Measurements from ENCODE around the gene DNAJC15.

Gene DNAJC15

GRCh38 chr13:43023289-43023963 lies at the start of gene DNAJC15:
Gene DNAJC15 (plus strand): TSS chr13:43023586. CDS start chr13:43023627, 41 bp downstream.
- H3K27ac ChIP-seq (ENCODE audit: low read length) = no peak within 1 kb of the TSS
- H3K4me1 ChIP-seq (ENCODE audit: control insufficient read depth, low read depth, low read length) = no peaks in the 10 kb centered on the region
- no peaks in the 10 kb centered on the region for H3K27me3 ChIP-seq (ENCODE audit: control insufficient read depth, insufficient read depth, low read length)
- H3K9ac ChIP-seq (ENCODE audit: low read length) = no peak within 1 kb of the TSS
- H3K9me3 ChIP-seq (ENCODE audit: control insufficient read depth, low read depth, low read length) = no peaks in the 10 kb centered on the region
- H3K4me3 ChIP-seq (ENCODE audit: low read length) = no peak within 1 kb of the TSS
- no peaks in the 10 kb centered on the region for H3K36me3 ChIP-seq (ENCODE audit: control insufficient read depth, low read depth, low read length)

- Histone ChIP-seq H3K9ac (ENCODE audit: low read length) (no peak overlapping the region), H3K4me1 (ENCODE audit: control insufficient read depth, low read depth, low read length) (peaks cover 3% of the 10 kb centered on the region), H3K27ac (ENCODE audit: low read length) (no peak overlapping the region), H3K4me3 (ENCODE audit: low read length) (no peak overlapping the region), H3K9me3 (ENCODE audit: control insufficient read depth, low read depth, low read length) (no peaks in the 10 kb centered on the region), H3K36me3 (ENCODE audit: control insufficient read depth, low read depth, low read length) (no peaks in the 10 kb centered on the region), H3K27me3 (ENCODE audit: control insufficient read depth, insufficient read depth, low read length) (no peaks in the 10 kb centered on the region)
Measured at GRCh38 chr13:42976066-42976465, 47.3 kb upstream of the DNAJC15 start.

- Histone ChIP-seq H3K27ac (ENCODE audit: low read length) (no peak overlapping the region), H3K27me3 (ENCODE audit: control insufficient read depth, insufficient read depth, low read length) (no peaks in the 10 kb centered on the region), H3K4me1 (ENCODE audit: control insufficient read depth, low read depth, low read length) (peaks cover 6% of the 10 kb centered on the region), H3K4me3 (ENCODE audit: low read length) (no peak overlapping the region), H3K36me3 (ENCODE audit: control insufficient read depth, low read depth, low read length) (no peaks in the 10 kb centered on the region), H3K9me3 (ENCODE audit: control insufficient read depth, low read depth, low read length) (no peaks in the 10 kb centered on the region), H3K9ac (ENCODE audit: low read length) (no peak overlapping the region)
Measured at GRCh38 chr13:42977219-42977659, 46.1 kb upstream of the DNAJC15 start.

GRCh38 chr13:42981317-42981716 lies 42.1 kb upstream of the DNAJC15 start:
- Histone ChIP-seq H3K4me1 (ENCODE audit: control insufficient read depth, low read depth, low read length) (peaks cover 12% of the 10 kb centered on the region), H3K9ac (ENCODE audit: low read length) (no peak overlapping the region), H3K27me3 (ENCODE audit: control insufficient read depth, insufficient read depth, low read length) (no peaks in the 10 kb centered on the region), H3K27ac (ENCODE audit: low read length) (no peak overlapping the region), H3K36me3 (ENCODE audit: control insufficient read depth, low read depth, low read length) (no peaks in the 10 kb centered on the region), H3K9me3 (ENCODE audit: control insufficient read depth, low read depth, low read length) (no peaks in the 10 kb centered on the region), H3K4me3 (ENCODE audit: low read length) (no peak overlapping the region)

- H3K4me3 ChIP-seq (ENCODE audit: low read length) = no peak overlapping the region
- no peaks in the 10 kb centered on the region for H3K9me3 ChIP-seq (ENCODE audit: control insufficient read depth, low read depth, low read length)
- no peaks in the 10 kb centered on the region for H3K27me3 ChIP-seq (ENCODE audit: control insufficient read depth, insufficient read depth, low read length)
- H3K27ac ChIP-seq (ENCODE audit: low read length) = no peak overlapping the region
- H3K9ac ChIP-seq (ENCODE audit: low read length) = no peak overlapping the region
- no peaks in the 10 kb centered on the region for H3K36me3 ChIP-seq (ENCODE audit: control insufficient read depth, low read depth, low read length)
- peaks cover 12% of the 10 kb centered on the region for H3K4me1 ChIP-seq (ENCODE audit: control insufficient read depth, low read depth, low read length)
Measured at GRCh38 chr13:42981853-42982252, 41.5 kb upstream of the DNAJC15 start.

GRCh38 chr13:42984026-42984425 lies 39.4 kb upstream of the DNAJC15 start:
- Histone ChIP-seq H3K9ac (ENCODE audit: low read length) (no peak overlapping the region), H3K36me3 (ENCODE audit: control insufficient read depth, low read depth, low read length) (no peaks in the 10 kb centered on the region), H3K27ac (ENCODE audit: low read length) (no peak overlapping the region), H3K4me1 (ENCODE audit: control insufficient read depth, low read depth, low read length) (peaks cover 12% of the 10 kb centered on the region), H3K27me3 (ENCODE audit: control insufficient read depth, insufficient read depth, low read length) (no peaks in the 10 kb centered on the region), H3K4me3 (ENCODE audit: low read length) (no peak overlapping the region), H3K9me3 (ENCODE audit: control insufficient read depth, low read depth, low read length) (no peaks in the 10 kb centered on the region)

- Histone ChIP-seq H3K4me3 (ENCODE audit: low read length) (no peak overlapping the region), H3K9ac (ENCODE audit: low read length) (no peak overlapping the region), H3K27ac (ENCODE audit: low read length) (no peak overlapping the region)
Measured at GRCh38 chr13:42984691-42985090, 38.7 kb upstream of the DNAJC15 start.

GRCh38 chr13:42985312-42986175 lies 37.8 kb upstream of the DNAJC15 start:
- H3K27me3 ChIP-seq (ENCODE audit: control insufficient read depth, insufficient read depth, low read length) = peaks cover 1% of the 10 kb centered on the region
- no peaks in the 10 kb centered on the region for H3K9me3 ChIP-seq (ENCODE audit: control insufficient read depth, low read depth, low read length)
- peaks cover 12% of the 10 kb centered on the region for H3K4me1 ChIP-seq (ENCODE audit: control insufficient read depth, low read depth, low read length)
- H3K9ac ChIP-seq (ENCODE audit: low read length) = no peak overlapping the region
- no peaks in the 10 kb centered on the region for H3K36me3 ChIP-seq (ENCODE audit: control insufficient read depth, low read depth, low read length)
- no peak overlapping the region for H3K27ac ChIP-seq (ENCODE audit: low read length)
- no peak overlapping the region for H3K4me3 ChIP-seq (ENCODE audit: low read length)

More at GRCh38 chr13:42984691-42985090, 38.7 kb upstream of the DNAJC15 start:
- H3K9me3 ChIP-seq (ENCODE audit: control insufficient read depth, low read depth, low read length) = no peaks in the 10 kb centered on the region
- H3K4me1 ChIP-seq (ENCODE audit: control insufficient read depth, low read depth, low read length) = peaks cover 12% of the 10 kb centered on the region
- H3K27me3 ChIP-seq (ENCODE audit: control insufficient read depth, insufficient read depth, low read length) = no peaks in the 10 kb centered on the region
- H3K36me3 ChIP-seq (ENCODE audit: control insufficient read depth, low read depth, low read length) = no peaks in the 10 kb centered on the region

- Histone ChIP-seq H3K27me3 (ENCODE audit: control insufficient read depth, insufficient read depth, low read length) (peaks cover 7% of the 10 kb centered on the region), H3K4me1 (ENCODE audit: control insufficient read depth, low read depth, low read length) (peaks cover 10% of the 10 kb centered on the region), H3K27ac (ENCODE audit: low read length) (no peak overlapping the region)
Measured at GRCh38 chr13:42986176-42986574, 37.2 kb upstream of the DNAJC15 start.

GRCh38 chr13:42990291-42991232 lies 32.8 kb upstream of the DNAJC15 start:
- H3K4me1 ChIP-seq (ENCODE audit: control insufficient read depth, low read depth, low read length) = peaks cover 13% of the 10 kb centered on the region
- no peaks in the 10 kb centered on the region for H3K36me3 ChIP-seq (ENCODE audit: control insufficient read depth, low read depth, low read length)
- H3K9ac ChIP-seq (ENCODE audit: low read length) = no peak overlapping the region
- peaks cover 28% of the 10 kb centered on the region for H3K27me3 ChIP-seq (ENCODE audit: control insufficient read depth, insufficient read depth, low read length)
- H3K4me3 ChIP-seq (ENCODE audit: low read length) = no peak overlapping the region
- no peak overlapping the region for H3K27ac ChIP-seq (ENCODE audit: low read length)
- no peaks in the 10 kb centered on the region for H3K9me3 ChIP-seq (ENCODE audit: control insufficient read depth, low read depth, low read length)

More at GRCh38 chr13:42986176-42986574, 37.2 kb upstream of the DNAJC15 start:
- H3K9ac ChIP-seq (ENCODE audit: low read length) = no peak overlapping the region
- H3K9me3 ChIP-seq (ENCODE audit: control insufficient read depth, low read depth, low read length) = no peaks in the 10 kb centered on the region
- no peaks in the 10 kb centered on the region for H3K36me3 ChIP-seq (ENCODE audit: control insufficient read depth, low read depth, low read length)
- H3K4me3 ChIP-seq (ENCODE audit: low read length) = no peak overlapping the region

All from iPS-18a (cell line).